NB4 (cell line): ENCODE data around the gene PSMC3.

Source experiments
- POLR2A ChIP-seq: IDR thresholded peaks from 2 replicates; pipeline ENCODE4 v1.6.1; 2011; ENCODE audit warnings: mild to moderate bottlenecking; ENCODE audit not compliant: insufficient read length; ENCODE audit errors: extremely low read depth
- TF ChIP-seq, protein P1 (sequence below): IDR thresholded peaks from one replicate; pipeline ENCODE4 v1.5.1; 2012; ENCODE audit warnings: low read depth, low read length
- TF ChIP-seq, protein P2 (sequence below): IDR thresholded peaks from 2 replicates; pipeline ENCODE4 v1.6.1; 2011; ENCODE audit warnings: low read depth, low read length

DNA sequence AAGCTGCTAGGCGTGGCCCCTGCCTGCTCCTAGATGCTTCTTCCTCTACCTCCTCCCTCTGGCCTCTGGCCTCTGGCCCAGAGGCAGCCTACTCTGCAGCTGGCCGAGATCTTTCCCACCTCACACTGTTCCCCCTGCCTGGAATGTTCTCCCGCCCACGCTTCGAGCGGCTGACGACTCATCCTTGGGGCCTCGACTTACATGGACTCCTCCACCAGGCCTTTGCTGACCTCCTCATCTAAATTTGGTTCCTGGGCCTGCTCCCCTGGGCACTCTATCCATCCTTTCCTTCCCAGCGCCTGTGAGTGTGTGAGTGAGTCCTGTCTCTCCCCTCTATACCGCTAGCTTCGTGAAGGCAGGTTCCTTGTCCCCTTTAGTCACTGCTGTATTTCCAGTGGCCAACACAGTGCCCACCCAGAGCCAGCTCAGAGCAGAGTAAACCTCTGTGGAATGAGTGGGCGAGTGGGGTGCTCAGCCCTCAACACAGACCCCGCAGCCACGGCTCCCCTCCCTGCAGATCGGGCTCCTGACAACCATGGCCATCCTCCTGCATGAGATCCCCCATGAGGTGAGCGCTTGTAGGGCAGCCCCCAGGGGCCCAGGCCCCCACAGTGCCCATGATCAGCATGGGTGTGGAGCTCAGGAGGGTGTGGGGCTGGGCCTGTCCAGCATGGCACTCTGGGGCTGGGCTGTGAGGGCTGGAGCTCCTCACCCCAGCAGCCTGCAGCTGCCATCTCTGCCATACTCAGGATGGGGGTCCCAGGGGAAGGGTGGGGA is 12.1 kb downstream of the PSMC3 start:
- TF ChIP-seq, protein P1, sequence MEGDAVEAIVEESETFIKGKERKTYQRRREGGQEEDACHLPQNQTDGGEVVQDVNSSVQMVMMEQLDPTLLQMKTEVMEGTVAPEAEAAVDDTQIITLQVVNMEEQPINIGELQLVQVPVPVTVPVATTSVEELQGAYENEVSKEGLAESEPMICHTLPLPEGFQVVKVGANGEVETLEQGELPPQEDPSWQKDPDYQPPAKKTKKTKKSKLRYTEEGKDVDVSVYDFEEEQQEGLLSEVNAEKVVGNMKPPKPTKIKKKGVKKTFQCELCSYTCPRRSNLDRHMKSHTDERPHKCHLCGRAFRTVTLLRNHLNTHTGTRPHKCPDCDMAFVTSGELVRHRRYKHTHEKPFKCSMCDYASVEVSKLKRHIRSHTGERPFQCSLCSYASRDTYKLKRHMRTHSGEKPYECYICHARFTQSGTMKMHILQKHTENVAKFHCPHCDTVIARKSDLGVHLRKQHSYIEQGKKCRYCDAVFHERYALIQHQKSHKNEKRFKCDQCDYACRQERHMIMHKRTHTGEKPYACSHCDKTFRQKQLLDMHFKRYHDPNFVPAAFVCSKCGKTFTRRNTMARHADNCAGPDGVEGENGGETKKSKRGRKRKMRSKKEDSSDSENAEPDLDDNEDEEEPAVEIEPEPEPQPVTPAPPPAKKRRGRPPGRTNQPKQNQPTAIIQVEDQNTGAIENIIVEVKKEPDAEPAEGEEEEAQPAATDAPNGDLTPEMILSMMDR, result no peak
- no peak for TF ChIP-seq POLR2A
- TF ChIP-seq, protein P2, sequence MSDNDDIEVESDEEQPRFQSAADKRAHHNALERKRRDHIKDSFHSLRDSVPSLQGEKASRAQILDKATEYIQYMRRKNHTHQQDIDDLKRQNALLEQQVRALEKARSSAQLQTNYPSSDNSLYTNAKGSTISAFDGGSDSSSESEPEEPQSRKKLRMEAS, result no peak
